Mesodermal cell (in vitro differentiated cells): ENCODE data around the gene PHKA1.

ENCODE experiments used
- H3K27ac ChIP-seq: 2 replicates; pipeline ENCODE4 v1.7.0; 2013; ENCODE audit warnings: mild to moderate bottlenecking, low read depth, low read length, moderate library complexity; ENCODE audit not compliant: severe bottlenecking
- H3K36me3 ChIP-seq: 2 replicates; pipeline ENCODE4 v1.7.1; 2013; ENCODE audit warnings: mild to moderate bottlenecking, low read length, moderate library complexity; ENCODE audit not compliant: control insufficient read depth, insufficient read depth
- H3K4me1 ChIP-seq: one replicate; pipeline ENCODE4 v1.7.1; 2013; ENCODE audit warnings: mild to moderate bottlenecking, low read length; ENCODE audit not compliant: insufficient read depth, control insufficient read depth, poor library complexity, severe bottlenecking
- H3K4me3 ChIP-seq: 2 replicates; pipeline ENCODE4 v1.7.0; 2013; ENCODE audit warnings: low read length, control low read depth, mild to moderate bottlenecking; ENCODE audit not compliant: insufficient read depth, poor library complexity, severe bottlenecking; ENCODE audit errors: extremely low read depth
- H3K9me3 ChIP-seq: 2 replicates; pipeline ENCODE4 v1.7.1; 2013; ENCODE audit warnings: mild to moderate bottlenecking, low read length, moderate library complexity; ENCODE audit not compliant: control insufficient read depth
- WGBS, 2 experiments: methylation state at CpG; one replicate each; pipeline ENCODE4 v1.1.5; 2013; ENCODE audit warnings: missing lambda C conversion rate in 2 of 2; ENCODE audit not compliant: insufficient coverage in 2 of 2; 5-methylcytosine and 5-hydroxymethylcytosine counted together

PHKA1 gene

GRCh38 chrX:72536542-72536941 lies 177.6 kb downstream of the PHKA1 start:
- Histone ChIP-seq H3K36me3 (peaks cover 2% of the 10 kb centered on the region), H3K4me1 (no peaks in the 10 kb centered on the region), H3K9me3 (no peaks in the 10 kb centered on the region), H3K27ac (no peak overlapping the region), H3K4me3 (no peak overlapping the region)
- no CpG with 5 or more reads among the region's 1 CpG for WGBS, 2 experiments

GRCh38 chrX:72532366-72532765 lies 181.7 kb downstream of the PHKA1 start:
- Histone ChIP-seq H3K9me3 (no peaks in the 10 kb centered on the region), H3K27ac (no peak overlapping the region), H3K36me3 (peaks cover 4% of the 10 kb centered on the region), H3K4me1 (no peaks in the 10 kb centered on the region), H3K4me3 (no peak overlapping the region)
- no CpG with 5 or more reads among the region's 3 CpGs for WGBS, 2 experiments
